Measurements from ENCODE around the gene TPPP2. TPM values are rescaled to one million over a fixed set of nuclear protein-coding genes. Genes with fewer than 3 reads are reported as not detected.

The TPPP2 gene
- total RNA-seq, 2 experiments from 2014 or later = not detected

GRCh38 chr14:21070610-21071224, 40.7 kb downstream of the TPPP2 start:
- POLR2A ChIA-PET = interaction anchor here (0.8 to 1.6 kb wide), 3 partner anchors 22 to 98 kb away, joined by 3 to 4 read pairs (median 3); no protein-coding TSS in a partner anchor
- Mint-ChIP-seq H3K27ac (no peak overlapping the region), H3K9me3 (ENCODE audit: low read depth) (no peaks in the 10 kb centered on the region), H3K4me1 (peaks cover 33% of the 10 kb centered on the region), H3K4me3 (peak overlapping the region; percentile 63), H3K36me3 (ENCODE audit: low read depth) (no peaks in the 10 kb centered on the region), H3K27me3 (peaks cover 57% of the 10 kb centered on the region)
- ATAC-seq (peak; percentile 17), DNase-seq (peak; percentile 38)
- CTCF ChIA-PET = interaction anchor here (0.6 to 5.7 kb wide), 12 partner anchors 8 to 77 kb away, joined by 3 to 48 read pairs (median 5); no protein-coding TSS in a partner anchor
- intact Hi-C loops (cut with DNase I, micrococcal nuclease) = loop anchor here (2.0 kb wide), 2 partner anchors 16 to 46 kb away; partner anchors contain the start of gene NDRG2 (in 1 of the 2)

- peaks cover 33% of the 10 kb centered on the region for H3K4me1 Mint-ChIP-seq
- CTCF ChIA-PET = interaction anchor here (0.7 to 5.7 kb wide), 12 partner anchors 8 to 57 kb away, joined by 3 to 48 read pairs (median 5); partner anchors contain the start of gene RNASE8
- intact Hi-C loops (cut with DNase I, micrococcal nuclease) = loop anchor here (2.0 kb wide), 2 partner anchors 15 to 47 kb away; partner anchors contain the start of gene NDRG2 (in 1 of the 2)
- no peaks in the 10 kb centered on the region for H3K9me3 Mint-ChIP-seq (ENCODE audit: low read depth)
- ATAC-seq (peak; percentile 72), DNase-seq (peak; percentile 83)
- H3K27me3 Mint-ChIP-seq = peaks cover 54% of the 10 kb centered on the region
- H3K4me3 Mint-ChIP-seq = peak overlapping the region; percentile 63
- POLR2A ChIA-PET = interaction anchor here (1.4 to 1.6 kb wide), 2 partner anchors 21 to 34 kb away, joined by 3 to 4 read pairs; no protein-coding TSS in a partner anchor
- no peaks in the 10 kb centered on the region for H3K36me3 Mint-ChIP-seq (ENCODE audit: low read depth)
- no peak overlapping the region for H3K27ac Mint-ChIP-seq
Observed at GRCh38 chr14:21071225-21072030, 41.4 kb downstream of the TPPP2 start.

- ChIA-PET POLR2A (interaction anchor here (1.4 to 1.6 kb wide), 2 partner anchors 20 to 33 kb away, joined by 3 to 4 read pairs; no protein-coding TSS in a partner anchor), CTCF (interaction anchor here (0.7 to 5.7 kb wide), 10 partner anchors 10 to 57 kb away, joined by 3 to 48 read pairs (median 3); partner anchors contain the start of gene RNASE8)
- Mint-ChIP-seq H3K36me3 (ENCODE audit: low read depth) (no peaks in the 10 kb centered on the region), H3K9me3 (ENCODE audit: low read depth) (no peaks in the 10 kb centered on the region), H3K4me3 (peak overlapping the region; percentile 63), H3K27me3 (peaks cover 49% of the 10 kb centered on the region), H3K4me1 (peaks cover 33% of the 10 kb centered on the region), H3K27ac (no peak overlapping the region)
- intact Hi-C loops (cut with DNase I, micrococcal nuclease) = no loop called here
- no peak for ATAC-seq
- no peak for DNase-seq
Observed at GRCh38 chr14:21072031-21072473, 42.0 kb downstream of the TPPP2 start.

- Mint-ChIP-seq H3K27ac (no peak overlapping the region), H3K9me3 (ENCODE audit: low read depth) (no peaks in the 10 kb centered on the region), H3K27me3 (peaks cover 44% of the 10 kb centered on the region), H3K4me1 (peaks cover 33% of the 10 kb centered on the region), H3K36me3 (ENCODE audit: low read depth) (no peaks in the 10 kb centered on the region), H3K4me3 (no peak overlapping the region)
- DNase-seq (no peak), ATAC-seq (no peak)
- intact Hi-C loops (cut with DNase I, micrococcal nuclease) = no loop called here
- ChIA-PET CTCF (interaction anchor here (0.9 to 5.7 kb wide), 7 partner anchors 14 to 57 kb away, joined by 3 to 48 read pairs (median 4); partner anchors contain the start of gene RNASE8), POLR2A (no interaction called here)
Observed at GRCh38 chr14:21072781-21073339, 42.8 kb downstream of the TPPP2 start.

GRCh38 chr14:21073921-21074320, 43.9 kb downstream of the TPPP2 start:
- intact Hi-C loops (cut with DNase I, micrococcal nuclease) = no loop called here
- Mint-ChIP-seq H3K4me3 (no peak overlapping the region), H3K27me3 (peaks cover 36% of the 10 kb centered on the region), H3K36me3 (ENCODE audit: low read depth) (no peaks in the 10 kb centered on the region), H3K9me3 (ENCODE audit: low read depth) (no peaks in the 10 kb centered on the region), H3K4me1 (peaks cover 26% of the 10 kb centered on the region), H3K27ac (no peak overlapping the region)
- CTCF ChIA-PET = interaction anchor here (1.5 to 5.7 kb wide), 4 partner anchors 16 to 59 kb away, joined by 4 to 38 read pairs (median 10); no protein-coding TSS in a partner anchor
- POLR2A ChIA-PET = no interaction called here
- no peak for DNase-seq
- ATAC-seq = no peak

- Mint-ChIP-seq H3K4me3 (no peak overlapping the region), H3K9me3 (ENCODE audit: low read depth) (no peaks in the 10 kb centered on the region), H3K4me1 (peaks cover 20% of the 10 kb centered on the region), H3K27me3 (peaks cover 29% of the 10 kb centered on the region), H3K27ac (no peak overlapping the region), H3K36me3 (ENCODE audit: low read depth) (no peaks in the 10 kb centered on the region)
- ChIA-PET POLR2A (no interaction called here), CTCF (interaction anchor here (0.6 to 5.7 kb wide), 5 partner anchors 15 to 314 kb away, joined by 3 to 38 read pairs (median 7); no protein-coding TSS in a partner anchor)
- no peak for ATAC-seq
- intact Hi-C loops (cut with DNase I, micrococcal nuclease) = no loop called here
- DNase-seq = no peak
Observed at GRCh38 chr14:21074398-21075272, 44.6 kb downstream of the TPPP2 start.

- CTCF ChIA-PET = interaction anchor here (1.8 to 5.7 kb wide), 3 partner anchors 14 to 61 kb away, joined by 7 to 38 read pairs (median 13); no protein-coding TSS in a partner anchor
- Mint-ChIP-seq H3K27ac (no peak overlapping the region), H3K4me3 (no peak overlapping the region), H3K9me3 (ENCODE audit: low read depth) (no peaks in the 10 kb centered on the region), H3K4me1 (peaks cover 12% of the 10 kb centered on the region), H3K36me3 (ENCODE audit: low read depth) (no peaks in the 10 kb centered on the region), H3K27me3 (peaks cover 23% of the 10 kb centered on the region)
- intact Hi-C loops (cut with DNase I, micrococcal nuclease) = no loop called here
- POLR2A ChIA-PET = no interaction called here
- ATAC-seq = no peak
- DNase-seq = no peak
Observed at GRCh38 chr14:21075719-21076437, 45.9 kb downstream of the TPPP2 start.

GRCh38 chr14:21077672-21078071, 47.7 kb downstream of the TPPP2 start:
- Mint-ChIP-seq H3K36me3 (ENCODE audit: low read depth) (no peaks in the 10 kb centered on the region), H3K4me1 (no peaks in the 10 kb centered on the region), H3K9me3 (ENCODE audit: low read depth) (no peaks in the 10 kb centered on the region), H3K27ac (no peak overlapping the region), H3K27me3 (peaks cover 6% of the 10 kb centered on the region), H3K4me3 (no peak overlapping the region)
- ATAC-seq = no peak
- DNase-seq = no peak
- intact Hi-C loops (cut with DNase I, micrococcal nuclease) = no loop called here
- POLR2A ChIA-PET = no interaction called here
- CTCF ChIA-PET = interaction anchor here (0.7 to 1.1 kb wide), 2 partner anchors 27 to 64 kb away, joined by 3 to 5 read pairs; no protein-coding TSS in a partner anchor

- ChIA-PET CTCF (interaction anchor here (0.7 kb wide), 1 partner anchor 26 kb away, joined by 3 read pairs; no protein-coding TSS in a partner anchor), POLR2A (no interaction called here)
- Mint-ChIP-seq H3K27me3 (peaks cover 4% of the 10 kb centered on the region), H3K4me3 (no peak overlapping the region), H3K27ac (no peak overlapping the region), H3K4me1 (no peaks in the 10 kb centered on the region), H3K9me3 (ENCODE audit: low read depth) (no peaks in the 10 kb centered on the region), H3K36me3 (ENCODE audit: low read depth) (no peaks in the 10 kb centered on the region)
- intact Hi-C loops (cut with DNase I, micrococcal nuclease) = no loop called here
- DNase-seq (no peak), ATAC-seq (no peak)
Observed at GRCh38 chr14:21078287-21078686, 48.3 kb downstream of the TPPP2 start.

GRCh38 chr14:21078726-21079125, 48.7 kb downstream of the TPPP2 start:
- Mint-ChIP-seq H3K27ac (no peak overlapping the region), H3K27me3 (no peaks in the 10 kb centered on the region), H3K4me1 (no peaks in the 10 kb centered on the region), H3K4me3 (no peak overlapping the region), H3K9me3 (ENCODE audit: low read depth) (no peaks in the 10 kb centered on the region), H3K36me3 (ENCODE audit: low read depth) (no peaks in the 10 kb centered on the region)
- ChIA-PET POLR2A (no interaction called here), CTCF (interaction anchor here (0.7 to 1.5 kb wide), 4 partner anchors 8 to 64 kb away, joined by 3 to 7 read pairs (median 3); no protein-coding TSS in a partner anchor)
- intact Hi-C loops (cut with DNase I, micrococcal nuclease) = no loop called here
- no peak for DNase-seq
- ATAC-seq = no peak

Measured in activated CD4-positive, alpha-beta T cell treated with anti-CD3 and anti-CD28 coated beads for 36 hours (primary cell).